IMR-90 (cell line): Measurements from ENCODE around the gene KANSL3.

Experiments
- BHLHE40 ChIP-seq: fragments of 150-350 bp; IDR thresholded peaks from 2 replicates; pipeline ENCODE4 v1.6.1; 2016; ENCODE audit warnings: mild to moderate bottlenecking, low read depth, low read length
- CEBPB ChIP-seq: IDR thresholded peaks from 2 replicates; pipeline ENCODE4 v1.6.1; 2012; ENCODE audit warnings: low read depth, low read length, improper control_type of control experiment
- FOS ChIP-seq: fragments of 150-350 bp; IDR thresholded peaks from 2 replicates; pipeline ENCODE4 v1.6.1; 2016; ENCODE audit warnings: low read depth, low read length
- MAFK ChIP-seq: IDR thresholded peaks from 2 replicates; pipeline ENCODE4 v1.6.1; 2012; ENCODE audit warnings: low read depth, low read length, improper control_type of control experiment
- MXI1 ChIP-seq: IDR thresholded peaks from 2 replicates; pipeline ENCODE4 v1.6.1; 2012; ENCODE audit warnings: low read depth, mild to moderate bottlenecking, low read length, moderate library complexity, borderline replicate concordance
- NFE2L2 ChIP-seq: fragments of 150-350 bp; IDR thresholded peaks from 2 replicates; pipeline ENCODE4 v1.6.1; 2016; ENCODE audit warnings: low read depth, mild to moderate bottlenecking, low read length
- POLR2A ChIP-seq: IDR thresholded peaks from 2 replicates; pipeline ENCODE4 v1.6.1; 2012; ENCODE audit warnings: mild to moderate bottlenecking, low read depth, low read length
- RAD21 ChIP-seq: IDR thresholded peaks from 2 replicates; pipeline ENCODE4 v1.6.1; 2012; ENCODE audit warnings: low read length, improper control_type of control experiment
- RCOR1 ChIP-seq: IDR thresholded peaks from 2 replicates; pipeline ENCODE4 v1.6.1; 2012; ENCODE audit warnings: mild to moderate bottlenecking, low read length, improper control_type of control experiment; ENCODE audit not compliant: insufficient replicate concordance
- RFX5 ChIP-seq: IDR thresholded peaks from 2 replicates; pipeline ENCODE4 v1.8.0; 2012; ENCODE audit warnings: low read depth, mild to moderate bottlenecking, low read length, moderate library complexity
- SMC3 ChIP-seq: fragments of 150-350 bp; IDR thresholded peaks from 2 replicates; pipeline ENCODE4 v1.6.1; 2016; ENCODE audit warnings: low read depth, mild to moderate bottlenecking, antibody characterized with exemption, low read length, moderate library complexity
- TF ChIP-seq, protein P1 (sequence below): conservative IDR thresholded peaks from 2 replicates; pipeline ENCODE4 v1.5.1; 2012; ENCODE audit warnings: mild to moderate bottlenecking, low read depth, low read length, improper control_type of control experiment
- TF ChIP-seq, protein P2 (sequence below): fragments of 150-350 bp; IDR thresholded peaks from 2 replicates; pipeline ENCODE4 v1.6.1; 2017; ENCODE audit warnings: mild to moderate bottlenecking, antibody characterized with exemption, low read length, low read depth

DNA sequence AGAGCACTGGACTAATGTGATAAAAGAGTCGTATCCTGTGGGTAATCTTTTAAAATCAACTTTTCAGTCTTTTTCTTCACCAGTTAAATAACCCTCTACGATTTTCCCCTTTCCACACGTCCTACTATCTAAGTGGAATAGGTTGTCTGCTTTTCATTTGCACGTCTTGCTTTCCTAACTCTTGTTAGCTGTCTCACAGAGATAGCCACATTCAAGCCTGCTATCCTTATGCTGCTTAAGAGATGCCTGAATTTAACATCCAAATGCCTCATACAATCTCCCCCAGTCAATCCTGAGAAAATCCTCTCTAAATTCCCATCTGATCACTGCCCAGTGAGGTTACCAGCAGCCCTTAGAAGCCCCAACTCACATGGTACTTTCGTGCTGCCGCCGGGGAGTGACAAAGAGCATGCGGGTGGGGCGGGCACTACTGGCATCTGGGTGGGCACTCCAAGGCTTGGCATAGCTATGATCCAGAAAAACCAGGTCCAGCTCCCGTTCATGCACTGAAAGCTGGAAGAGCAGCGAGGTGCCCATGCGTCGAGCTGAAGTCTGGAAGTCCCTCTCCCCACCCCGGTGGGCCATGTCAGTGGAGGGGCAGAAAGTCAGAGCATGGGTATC lies 1.5 kb downstream of the KANSL3 start:
- TF ChIP-seq, protein P1, sequence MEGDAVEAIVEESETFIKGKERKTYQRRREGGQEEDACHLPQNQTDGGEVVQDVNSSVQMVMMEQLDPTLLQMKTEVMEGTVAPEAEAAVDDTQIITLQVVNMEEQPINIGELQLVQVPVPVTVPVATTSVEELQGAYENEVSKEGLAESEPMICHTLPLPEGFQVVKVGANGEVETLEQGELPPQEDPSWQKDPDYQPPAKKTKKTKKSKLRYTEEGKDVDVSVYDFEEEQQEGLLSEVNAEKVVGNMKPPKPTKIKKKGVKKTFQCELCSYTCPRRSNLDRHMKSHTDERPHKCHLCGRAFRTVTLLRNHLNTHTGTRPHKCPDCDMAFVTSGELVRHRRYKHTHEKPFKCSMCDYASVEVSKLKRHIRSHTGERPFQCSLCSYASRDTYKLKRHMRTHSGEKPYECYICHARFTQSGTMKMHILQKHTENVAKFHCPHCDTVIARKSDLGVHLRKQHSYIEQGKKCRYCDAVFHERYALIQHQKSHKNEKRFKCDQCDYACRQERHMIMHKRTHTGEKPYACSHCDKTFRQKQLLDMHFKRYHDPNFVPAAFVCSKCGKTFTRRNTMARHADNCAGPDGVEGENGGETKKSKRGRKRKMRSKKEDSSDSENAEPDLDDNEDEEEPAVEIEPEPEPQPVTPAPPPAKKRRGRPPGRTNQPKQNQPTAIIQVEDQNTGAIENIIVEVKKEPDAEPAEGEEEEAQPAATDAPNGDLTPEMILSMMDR = no peak
- TF ChIP-seq, protein P2, sequence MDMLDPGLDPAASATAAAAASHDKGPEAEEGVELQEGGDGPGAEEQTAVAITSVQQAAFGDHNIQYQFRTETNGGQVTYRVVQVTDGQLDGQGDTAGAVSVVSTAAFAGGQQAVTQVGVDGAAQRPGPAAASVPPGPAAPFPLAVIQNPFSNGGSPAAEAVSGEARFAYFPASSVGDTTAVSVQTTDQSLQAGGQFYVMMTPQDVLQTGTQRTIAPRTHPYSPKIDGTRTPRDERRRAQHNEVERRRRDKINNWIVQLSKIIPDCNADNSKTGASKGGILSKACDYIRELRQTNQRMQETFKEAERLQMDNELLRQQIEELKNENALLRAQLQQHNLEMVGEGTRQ = no peak
- TF ChIP-seq POLR2A (no peak), SMC3 (no peak), MXI1 (no peak), RAD21 (no peak), BHLHE40 (no peak), RFX5 (no peak), NFE2L2 (no peak), MAFK (no peak), RCOR1 (no peak), CEBPB (no peak), FOS (no peak)
